GM10266 (cell line): Measurements from ENCODE around the gene SLC26A8.

ENCODE experiments used
- DNase-seq: peaks from one replicate; pipeline ENCODE4 v3.0.0; 2012; ENCODE audit errors: extremely low spot score
- TF ChIP-seq, protein P1 (sequence below): IDR thresholded peaks from 2 replicates; pipeline ENCODE4 v1.5.1; 2012; ENCODE audit warnings: mild to moderate bottlenecking, low read depth; ENCODE audit not compliant: control insufficient read depth, insufficient read depth; ENCODE audit errors: missing control alignments

SLC26A8 gene

DNA sequence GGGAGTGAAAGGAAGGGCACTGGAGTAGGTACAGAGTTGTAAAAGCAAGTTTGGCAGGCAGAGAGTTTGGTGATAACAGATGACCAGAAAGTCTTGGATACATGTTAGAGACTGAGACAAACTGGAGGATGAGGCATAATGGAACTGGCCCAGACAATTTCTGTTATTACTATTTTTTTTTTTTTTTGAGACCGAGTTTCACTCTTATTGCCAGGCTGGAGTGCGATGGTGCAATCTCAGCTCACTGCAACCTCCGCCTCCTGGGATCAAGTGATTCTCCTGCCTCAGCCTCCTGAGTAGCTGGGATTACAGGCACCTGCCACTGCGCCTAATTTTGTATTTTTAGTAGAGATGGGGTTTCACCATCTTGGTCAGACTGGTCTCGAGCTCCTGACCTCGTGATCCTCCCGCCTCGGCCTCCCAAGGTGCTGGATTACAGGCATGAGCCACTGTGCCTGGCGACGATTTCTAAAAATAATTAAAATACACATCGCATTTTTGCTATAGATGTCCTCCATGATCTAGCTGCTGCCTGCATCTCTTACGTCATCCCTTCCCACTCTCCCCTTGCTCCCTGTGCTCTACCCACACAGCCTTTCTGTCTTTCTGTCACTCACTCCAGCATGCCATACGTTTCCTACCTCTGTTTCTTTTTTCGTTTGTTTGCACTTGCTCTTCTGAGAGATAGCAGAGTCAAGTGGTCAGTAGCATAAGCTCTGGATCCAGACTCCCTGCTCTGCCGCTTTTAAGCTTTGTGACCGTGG, 26.7 kb upstream of the SLC26A8 start:
- no peak for DNase-seq
- TF ChIP-seq, protein P1, sequence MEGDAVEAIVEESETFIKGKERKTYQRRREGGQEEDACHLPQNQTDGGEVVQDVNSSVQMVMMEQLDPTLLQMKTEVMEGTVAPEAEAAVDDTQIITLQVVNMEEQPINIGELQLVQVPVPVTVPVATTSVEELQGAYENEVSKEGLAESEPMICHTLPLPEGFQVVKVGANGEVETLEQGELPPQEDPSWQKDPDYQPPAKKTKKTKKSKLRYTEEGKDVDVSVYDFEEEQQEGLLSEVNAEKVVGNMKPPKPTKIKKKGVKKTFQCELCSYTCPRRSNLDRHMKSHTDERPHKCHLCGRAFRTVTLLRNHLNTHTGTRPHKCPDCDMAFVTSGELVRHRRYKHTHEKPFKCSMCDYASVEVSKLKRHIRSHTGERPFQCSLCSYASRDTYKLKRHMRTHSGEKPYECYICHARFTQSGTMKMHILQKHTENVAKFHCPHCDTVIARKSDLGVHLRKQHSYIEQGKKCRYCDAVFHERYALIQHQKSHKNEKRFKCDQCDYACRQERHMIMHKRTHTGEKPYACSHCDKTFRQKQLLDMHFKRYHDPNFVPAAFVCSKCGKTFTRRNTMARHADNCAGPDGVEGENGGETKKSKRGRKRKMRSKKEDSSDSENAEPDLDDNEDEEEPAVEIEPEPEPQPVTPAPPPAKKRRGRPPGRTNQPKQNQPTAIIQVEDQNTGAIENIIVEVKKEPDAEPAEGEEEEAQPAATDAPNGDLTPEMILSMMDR = no peak

DNA sequence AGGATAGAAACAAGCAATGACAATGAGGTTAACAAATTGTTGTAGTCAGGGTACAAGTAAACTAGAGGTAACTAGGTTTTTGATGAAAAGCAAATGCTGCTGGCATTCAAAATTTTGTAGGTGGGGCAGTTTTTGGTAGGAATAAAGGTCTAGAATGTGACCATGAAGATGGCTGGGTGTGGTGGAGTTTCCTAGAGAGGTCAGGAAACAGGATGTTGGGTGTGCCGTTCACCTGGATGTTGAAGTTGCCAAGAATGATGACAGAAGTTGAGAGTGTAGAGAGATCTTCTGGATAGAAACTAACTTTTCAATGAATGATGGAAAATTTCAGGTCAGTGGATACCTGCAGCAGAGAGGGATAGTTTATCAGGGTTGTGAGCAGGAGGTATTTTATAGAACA, 25.9 kb upstream of the SLC26A8 start:
- TF ChIP-seq, protein P1 = no peak
- DNase-seq = no peak

DNA sequence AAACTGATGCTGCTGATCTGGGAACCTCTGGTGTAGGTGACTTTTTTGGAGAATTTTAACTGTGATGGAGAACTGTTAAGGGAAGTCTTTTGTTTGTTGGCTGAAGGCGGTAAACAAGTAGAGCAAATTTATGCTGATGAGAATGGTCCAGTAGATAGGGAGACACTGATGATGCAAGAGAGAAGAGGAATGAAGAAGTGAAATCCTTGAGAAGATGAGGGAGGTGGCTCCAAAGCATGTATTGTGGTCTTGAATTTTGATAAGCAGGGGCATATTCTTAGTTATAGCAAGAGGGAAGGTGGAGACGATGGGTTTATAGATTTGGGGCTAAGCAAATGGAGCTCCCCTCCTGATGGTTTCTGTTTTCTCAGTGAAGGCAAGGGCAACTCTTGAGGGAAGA, 25.1 kb upstream of the SLC26A8 start:
- no peak for DNase-seq
- TF ChIP-seq, protein P1 = no peak

DNA sequence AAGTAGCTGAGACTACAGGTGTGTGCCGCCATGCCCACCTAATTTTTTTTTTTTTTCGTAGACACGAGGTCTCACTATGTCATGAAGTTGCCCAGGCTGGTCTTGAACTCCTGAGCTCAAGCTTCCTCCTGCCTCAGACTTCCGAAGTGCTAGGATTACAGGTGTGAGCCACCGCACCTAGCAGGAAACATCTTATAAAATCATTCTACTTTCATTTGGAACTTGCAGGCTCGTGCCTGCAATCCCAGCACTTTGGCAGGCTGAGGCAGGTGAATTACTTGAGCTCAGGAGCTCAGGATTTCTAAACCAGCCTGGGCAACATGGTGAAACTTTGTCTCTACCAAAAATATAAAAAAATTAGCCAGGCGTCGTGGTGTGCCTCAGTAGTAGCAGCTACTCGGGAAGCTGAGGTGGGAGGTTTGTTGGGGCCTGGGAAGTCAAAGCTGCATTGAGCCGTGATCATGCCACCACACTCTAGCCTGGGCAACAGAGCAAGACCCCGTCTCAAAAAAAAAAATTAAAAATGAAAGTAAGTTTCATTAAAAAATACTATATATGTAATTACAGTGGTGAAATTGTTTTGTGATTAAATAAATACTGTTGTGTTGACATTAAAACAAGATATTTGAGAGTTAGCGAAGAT, 18.3 kb upstream of the SLC26A8 start:
- TF ChIP-seq, protein P1 = no peak
- no peak for DNase-seq

DNA sequence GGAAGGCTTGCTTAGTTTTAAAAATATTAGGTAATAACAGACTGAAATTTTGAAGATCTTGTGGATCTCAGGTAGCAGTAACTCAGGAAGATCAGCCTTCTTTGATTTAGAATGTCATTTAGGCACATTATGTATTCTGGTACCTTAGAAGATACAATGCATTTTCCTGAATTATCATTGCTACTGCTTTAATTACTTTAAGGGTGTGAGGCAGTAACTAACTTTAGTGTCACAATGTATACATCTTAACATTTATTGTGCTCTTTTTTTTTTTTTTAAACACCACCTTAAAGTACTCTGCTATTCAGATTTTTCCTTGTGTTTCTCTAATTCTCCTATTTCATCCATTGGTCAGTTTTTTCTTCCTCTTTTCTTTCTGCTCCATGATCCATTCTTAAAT, 16.5 kb upstream of the SLC26A8 start:
- TF ChIP-seq, protein P1 = no peak
- DNase-seq = no peak

DNA sequence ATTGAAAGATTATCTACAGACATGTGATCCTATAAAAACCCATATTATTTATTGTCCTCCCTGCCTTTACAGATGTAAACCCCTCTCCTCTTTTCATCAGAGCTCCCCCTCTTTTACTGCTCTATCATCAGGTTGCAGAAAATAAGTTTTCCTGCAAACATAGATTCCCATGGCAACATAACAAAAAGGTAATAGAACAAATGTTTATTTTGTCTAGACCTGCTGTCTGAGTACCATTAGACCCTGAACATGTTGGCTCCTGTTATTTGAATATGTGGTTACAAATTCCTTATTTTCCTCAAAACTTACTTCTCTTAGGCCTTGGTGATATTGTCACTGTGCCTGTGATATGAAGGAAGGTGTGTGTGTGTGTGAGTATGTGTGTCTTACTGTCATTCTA, 14.7 kb upstream of the SLC26A8 start:
- no peak for DNase-seq
- TF ChIP-seq, protein P1 = no peak
